GM19035 (cell line): Measurements from ENCODE around the gene ICA1L.
"Not testable (repeated sequence)": the region's sequence is repeated elsewhere in the genome, so short reads cannot be mapped to it uniquely, and the experiment has no call there.

Experiments used
- ATAC-seq: cut with Tn5 transposase; IDR thresholded peaks from one replicate; pipeline ENCODE4 v1.9.1; 2021; ENCODE audit not compliant: unreplicated experiment

Gene ICA1L

DNA sequence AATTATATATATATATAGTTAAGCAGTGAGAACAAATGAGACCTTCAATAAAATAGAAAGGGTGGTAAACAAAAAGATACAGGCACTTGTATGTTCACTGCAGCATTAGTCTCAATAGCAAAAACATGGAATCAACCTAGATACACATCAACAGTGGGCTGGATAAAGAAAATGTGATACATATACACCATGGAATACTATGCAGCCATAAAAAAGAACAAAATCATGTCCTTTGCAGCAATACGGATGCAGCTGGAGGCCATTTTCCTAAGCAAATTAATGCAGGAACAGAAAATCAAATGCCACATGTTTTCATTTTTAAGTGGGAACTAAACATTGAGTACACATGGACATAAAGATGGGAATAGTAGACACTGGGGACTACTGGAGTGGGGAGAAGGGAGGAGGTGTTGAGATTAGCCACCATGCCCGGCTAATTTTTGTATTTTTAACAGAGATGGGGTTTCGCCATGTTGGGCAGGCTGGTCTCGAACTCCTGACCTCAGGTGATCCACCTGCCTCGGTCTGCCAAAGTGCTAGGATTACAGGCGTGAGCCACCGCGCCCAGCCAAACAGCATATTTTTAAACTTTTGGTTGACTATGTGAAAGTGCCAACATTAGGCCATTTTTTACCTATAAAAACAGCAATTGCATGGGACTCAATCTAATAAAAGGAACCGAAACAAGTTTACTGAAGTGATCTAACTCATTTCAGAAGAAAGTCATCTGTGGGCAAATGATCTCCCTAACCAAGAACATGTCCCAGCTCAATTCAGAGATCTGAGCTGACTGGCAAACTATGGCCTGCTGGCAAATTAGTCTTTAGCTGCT, 23.7 kb downstream of the ICA1L start:
- ATAC-seq = peak; percentile 70

DNA sequence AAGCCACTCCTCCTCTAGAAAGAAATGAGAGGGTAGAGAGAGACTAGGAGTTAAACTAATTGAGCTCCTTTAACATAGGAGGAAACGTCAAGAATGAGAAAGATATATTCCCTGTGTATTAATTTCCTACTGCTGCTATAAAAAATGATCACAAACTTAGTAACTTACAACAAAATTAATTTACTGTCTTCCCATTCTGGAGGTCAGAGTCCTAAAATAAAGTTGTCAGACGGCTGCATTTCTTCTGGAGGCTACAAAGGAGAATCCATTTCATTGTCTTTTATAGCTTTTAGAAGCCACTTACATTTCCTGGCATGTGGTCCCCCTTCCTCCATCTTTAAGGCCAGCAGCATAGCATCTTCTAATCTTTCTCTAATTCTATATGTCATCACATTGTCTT, 26.9 kb downstream of the ICA1L start:
- ATAC-seq = no peak

DNA sequence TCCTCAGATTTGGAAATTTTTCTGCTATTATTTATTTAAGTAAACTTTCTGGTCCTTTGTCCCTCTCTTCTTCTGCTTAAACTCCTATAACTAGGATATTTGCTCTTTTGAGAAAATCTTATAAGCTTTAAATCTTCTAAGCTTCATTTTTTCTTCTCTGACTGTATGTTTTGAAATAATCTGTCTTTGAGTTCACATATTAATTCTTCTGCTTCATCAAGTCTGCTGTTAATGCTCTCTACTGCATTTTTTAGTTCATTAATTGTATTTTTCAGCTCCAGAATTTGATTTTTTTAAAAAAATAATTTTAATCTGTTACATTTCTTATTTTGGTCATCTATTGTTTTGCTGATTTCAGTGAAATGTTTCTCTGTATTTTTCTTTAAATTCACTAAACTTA, 28.9 kb downstream of the ICA1L start:
- ATAC-seq = no peak

DNA sequence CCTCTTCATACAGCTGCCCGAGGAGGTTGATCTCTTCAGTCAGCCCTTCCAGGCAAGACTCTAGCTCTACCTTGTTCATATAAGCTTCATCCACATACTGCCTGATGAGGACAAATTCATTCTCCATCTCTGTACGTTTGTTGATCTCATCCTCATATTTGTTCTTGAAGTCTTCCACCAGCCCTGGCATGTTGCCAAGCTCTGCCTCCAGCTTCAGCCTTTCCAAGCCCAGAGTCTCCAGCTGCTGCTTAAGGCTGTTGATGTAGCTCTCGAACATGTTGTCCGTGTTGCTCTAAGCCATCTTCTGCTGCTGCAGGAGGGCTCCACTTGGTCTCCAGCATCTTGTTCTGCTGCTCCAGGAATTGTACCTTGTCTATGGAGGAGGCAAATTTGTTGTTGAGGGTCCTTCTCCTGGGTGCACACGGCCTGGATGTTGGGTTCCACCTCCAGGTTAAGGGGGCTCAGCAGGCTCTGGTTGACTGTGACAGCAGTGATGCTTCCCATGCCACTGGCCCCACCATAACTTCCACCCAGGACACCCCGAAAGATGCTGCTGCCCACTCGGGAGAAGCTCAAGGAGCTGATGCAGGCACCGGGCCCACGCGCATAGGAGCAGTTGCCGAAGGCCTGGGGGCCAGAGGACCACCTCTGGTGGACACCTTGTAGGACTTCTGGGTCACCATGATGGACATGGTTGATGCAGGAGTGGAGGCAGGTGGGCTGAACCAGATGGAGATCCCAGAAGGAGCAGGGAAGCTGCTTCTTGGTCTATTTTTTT, 30.3 kb downstream of the ICA1L start:
- ATAC-seq = no peak

DNA sequence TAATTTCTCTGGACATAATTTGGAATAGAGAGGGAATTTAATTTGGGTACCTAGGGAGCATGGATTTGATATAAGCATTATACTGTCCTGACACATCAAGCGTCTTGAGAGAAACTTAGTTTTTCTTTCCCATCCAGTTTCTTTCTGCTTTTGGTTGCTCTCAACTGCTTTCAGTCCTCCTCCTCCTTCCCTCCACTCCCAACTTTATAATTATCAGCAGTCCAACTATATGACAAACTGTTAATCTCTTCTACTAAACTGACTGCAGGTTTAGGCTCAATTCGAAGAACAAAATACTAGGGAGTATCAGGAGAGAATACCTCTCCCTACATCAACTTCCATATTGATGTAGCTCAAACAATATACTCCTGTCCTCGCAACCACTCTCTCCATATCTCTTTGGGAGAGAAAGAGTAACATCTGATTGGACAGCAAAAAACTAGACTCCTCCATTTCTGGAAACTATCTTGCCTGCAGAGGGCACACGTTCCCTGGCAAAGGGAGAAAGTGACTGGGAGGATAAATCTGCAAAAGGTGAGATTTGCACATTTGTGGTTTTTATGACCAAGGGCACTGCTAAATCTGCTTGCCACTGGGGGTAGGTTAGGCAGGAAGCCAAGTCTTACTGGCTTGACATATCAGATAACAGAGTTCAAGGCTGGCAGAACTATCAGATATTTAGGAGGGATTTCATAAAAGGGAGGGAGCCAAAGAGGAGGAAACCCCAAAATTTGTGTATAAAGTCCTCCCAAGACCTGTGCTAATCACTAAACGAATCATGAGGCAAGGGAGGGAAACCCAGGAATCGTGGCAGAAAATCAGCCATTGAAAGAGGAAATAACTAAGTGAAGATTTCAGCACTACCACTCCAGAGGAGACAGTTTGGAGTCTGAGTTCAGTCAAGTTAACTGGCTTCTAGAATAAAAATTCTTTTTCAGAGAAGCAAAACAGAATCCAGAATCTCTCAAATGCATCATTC, 40.0 kb downstream of the ICA1L start:
- ATAC-seq = no peak

GRCh38 chr2:202824901-202825300, 46.7 kb downstream of the ICA1L start:
- no peak for ATAC-seq

DNA sequence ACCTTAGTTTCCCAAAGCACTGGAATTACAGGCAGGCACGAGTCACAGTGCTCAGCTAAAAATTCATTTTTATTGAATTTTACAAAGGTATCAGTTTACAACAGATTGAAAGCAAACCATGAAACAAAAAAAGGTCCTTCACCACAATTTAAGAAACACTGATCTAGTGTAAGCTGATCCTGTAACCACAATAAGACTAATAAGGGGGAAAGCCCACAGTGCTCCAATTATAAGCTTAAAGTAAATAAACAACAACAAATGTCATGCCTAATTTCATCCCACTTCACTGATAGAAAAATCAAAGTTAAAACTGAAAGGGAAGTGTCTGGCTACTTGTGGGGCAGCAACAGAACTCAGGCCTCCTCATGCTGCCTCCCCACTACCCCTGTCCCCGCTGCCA, 49.2 kb downstream of the ICA1L start:
- ATAC-seq = no peak

DNA sequence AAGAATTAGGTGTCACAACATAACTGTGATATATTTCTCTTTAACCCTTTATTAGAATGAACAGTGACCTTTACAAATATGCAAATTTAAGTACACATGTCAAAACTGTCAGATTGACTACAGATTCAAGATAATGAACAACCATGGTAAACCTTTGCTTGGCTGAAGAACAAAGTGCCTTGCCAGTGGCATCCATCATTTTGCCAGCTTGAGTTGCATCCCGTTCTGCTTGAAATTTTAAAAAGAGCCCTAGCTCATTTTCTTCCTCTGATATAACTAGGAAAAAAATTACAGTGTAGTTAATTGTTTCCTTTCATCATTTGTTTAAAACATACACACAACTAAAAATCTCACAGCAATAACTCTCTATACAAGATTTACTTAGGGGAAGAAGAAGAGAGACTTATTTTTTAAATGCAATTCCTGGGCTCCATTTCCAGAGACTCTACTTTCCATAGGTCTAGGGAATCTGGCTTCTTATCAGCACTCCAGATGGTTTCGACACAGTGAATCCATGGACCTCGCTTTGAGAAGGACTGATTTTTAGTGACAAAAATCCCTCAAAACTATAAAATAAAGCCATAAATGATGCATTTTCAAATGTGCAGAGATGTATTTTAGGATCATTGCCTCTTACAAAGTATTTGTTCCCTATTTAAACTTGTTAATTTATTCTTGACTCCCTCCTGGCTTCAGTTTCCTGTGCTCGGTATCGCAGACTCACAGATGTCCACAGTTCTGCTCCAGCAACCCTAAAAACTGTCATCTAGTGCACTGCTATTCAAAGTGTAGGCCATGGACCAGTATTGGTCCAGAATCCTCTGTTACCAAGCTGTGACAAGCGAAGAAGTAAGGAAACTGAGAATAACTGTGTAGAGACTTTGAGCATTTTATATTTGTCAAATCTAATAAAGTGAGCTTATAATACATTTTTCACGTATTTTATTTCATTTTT, 50.1 kb downstream of the ICA1L start:
- no peak for ATAC-seq

DNA sequence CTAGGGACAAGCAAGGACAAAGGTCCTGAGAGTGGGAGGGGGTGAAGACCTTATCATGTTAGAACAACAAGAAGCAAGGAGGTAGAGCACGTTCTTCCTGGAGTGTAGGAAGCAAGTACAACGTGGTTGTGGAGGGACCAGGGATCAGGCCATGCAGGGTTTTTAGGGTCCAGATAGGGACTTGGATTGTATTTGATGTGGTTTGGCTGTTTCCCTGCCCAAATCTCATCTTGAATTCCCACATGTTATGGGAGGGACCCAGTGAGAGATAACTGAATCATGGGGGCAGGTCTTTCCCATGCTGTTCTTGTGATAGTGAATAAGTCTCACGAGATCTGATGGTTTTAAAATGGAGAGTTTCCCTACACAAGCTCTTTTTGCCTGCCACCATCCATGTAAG, 53.2 kb downstream of the ICA1L start:
- ATAC-seq = no peak

GRCh38 chr2:202817771-202818170, 53.8 kb downstream of the ICA1L start:
- no peak for ATAC-seq

DNA sequence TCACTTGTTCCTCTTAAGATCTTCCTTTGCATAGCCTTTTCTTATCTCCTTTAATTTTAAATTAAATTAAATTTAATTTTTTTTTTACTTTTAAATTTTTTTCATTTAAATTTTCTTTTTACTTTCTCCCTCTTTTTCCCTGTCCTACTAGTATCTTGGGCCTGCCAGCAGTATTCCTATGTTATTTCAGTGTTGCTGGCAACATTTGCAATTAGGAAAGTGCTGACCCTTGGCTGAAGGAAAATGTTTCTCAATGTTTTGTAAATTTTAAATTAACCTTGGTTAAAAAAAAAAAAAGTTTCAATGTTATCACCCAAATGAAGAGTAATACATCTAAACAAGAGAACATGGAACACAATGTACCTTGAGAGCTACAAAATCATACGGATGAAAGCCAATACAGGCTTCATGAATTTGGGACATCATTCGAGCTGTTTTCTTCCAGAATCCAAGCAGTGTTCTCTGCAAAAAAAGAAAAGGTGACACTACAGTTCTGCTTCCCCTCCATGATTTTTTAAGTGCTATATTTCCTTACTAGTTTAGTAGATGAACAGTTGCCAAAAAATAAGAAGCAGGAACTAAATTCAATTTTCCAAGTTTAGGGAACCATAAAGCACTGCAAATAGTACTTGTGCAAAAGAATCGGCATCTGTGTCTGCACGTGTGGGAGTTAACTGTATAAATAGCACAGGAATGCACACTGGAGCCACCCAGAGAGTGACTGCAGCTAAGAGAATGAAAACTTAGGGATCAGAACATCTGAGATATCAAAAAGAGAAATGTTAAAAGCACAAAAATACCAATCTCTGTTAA, 55.8 kb downstream of the ICA1L start:
- ATAC-seq = no peak

DNA sequence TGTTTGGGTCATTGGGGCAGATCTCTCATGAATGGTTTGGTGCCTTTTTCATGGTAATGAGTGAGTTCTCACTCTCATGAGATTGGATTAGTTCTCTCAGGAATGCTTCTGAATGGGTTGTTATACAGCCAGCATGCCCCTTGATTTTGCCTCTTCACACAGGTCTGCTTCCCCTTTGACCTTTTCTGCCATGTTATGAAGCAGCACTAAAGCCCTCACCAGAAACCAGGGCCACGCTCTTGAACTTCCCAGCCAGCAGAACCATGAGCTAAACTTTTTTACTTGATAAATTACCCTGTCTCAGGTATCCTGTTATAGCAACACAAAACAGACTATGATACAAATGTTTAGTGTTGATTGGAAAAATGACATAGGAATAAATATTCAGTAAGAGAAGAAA, 57.3 kb downstream of the ICA1L start:
- no peak for ATAC-seq

- no peak for ATAC-seq
These were observed 58.2 kb downstream of the ICA1L start for GRCh38 chr2:202813387-202813786.

DNA sequence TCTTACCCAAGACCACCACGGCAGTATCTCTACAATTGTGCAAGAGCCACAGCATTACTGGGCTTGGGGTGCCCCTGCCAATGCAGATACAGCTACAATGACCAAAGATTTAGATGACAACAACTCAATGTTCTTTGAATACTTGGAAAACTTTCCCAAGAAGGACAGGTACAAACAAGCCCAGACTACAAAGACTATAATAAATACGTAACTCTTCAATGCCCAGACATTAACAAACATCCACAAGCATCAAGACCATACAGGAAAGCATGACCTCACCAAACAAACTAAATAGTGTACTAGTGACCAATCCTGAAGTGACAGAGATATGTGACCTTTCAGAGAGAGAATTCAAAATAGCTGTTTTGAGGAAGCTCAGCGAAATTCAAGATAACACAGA, 62.8 kb downstream of the ICA1L start:
- ATAC-seq = no peak

DNA sequence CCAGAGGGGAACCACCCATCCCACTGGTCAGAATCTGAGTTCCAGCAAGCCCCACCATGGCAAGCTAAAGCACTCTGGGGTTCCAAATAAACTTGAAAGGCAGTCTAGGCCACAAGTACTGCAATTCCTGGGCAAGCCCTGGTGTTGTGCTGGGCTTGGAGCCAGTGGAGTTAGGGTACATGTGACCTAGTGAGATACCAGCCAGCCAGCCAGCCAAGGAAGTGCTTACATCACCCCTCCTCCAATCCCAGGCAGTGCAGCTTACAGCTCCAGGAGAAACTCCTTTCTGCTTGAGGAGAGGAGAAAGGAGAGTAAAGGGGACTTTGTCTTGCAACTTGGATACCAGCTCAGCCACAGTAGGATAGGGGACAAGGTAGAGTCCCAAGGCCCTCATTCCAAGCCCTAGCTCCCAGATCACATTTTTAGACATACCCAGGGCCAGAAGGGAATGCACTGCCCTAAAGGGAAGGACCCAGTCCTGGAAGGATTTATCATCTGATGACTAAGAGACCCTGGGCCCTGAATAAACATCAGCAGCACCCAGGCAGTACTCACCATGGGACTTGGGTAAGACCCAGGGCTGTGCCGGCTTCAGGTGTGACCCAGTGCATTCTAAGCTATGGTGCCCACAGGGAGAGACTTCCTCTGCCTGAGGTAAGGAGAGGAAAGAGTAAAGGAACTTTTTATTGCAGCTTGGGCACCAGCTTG, 64.0 kb downstream of the ICA1L start:
- not testable (repeated sequence) for ATAC-seq

GRCh38 chr2:202805911-202806310, 65.7 kb downstream of the ICA1L start:
- ATAC-seq = not testable (repeated sequence)

- ATAC-seq = no peak
These were observed 73.6 kb downstream of the ICA1L start for GRCh38 chr2:202797944-202798343.

GRCh38 chr2:202790676-202791075, 80.9 kb downstream of the ICA1L start:
- ATAC-seq = no peak

DNA sequence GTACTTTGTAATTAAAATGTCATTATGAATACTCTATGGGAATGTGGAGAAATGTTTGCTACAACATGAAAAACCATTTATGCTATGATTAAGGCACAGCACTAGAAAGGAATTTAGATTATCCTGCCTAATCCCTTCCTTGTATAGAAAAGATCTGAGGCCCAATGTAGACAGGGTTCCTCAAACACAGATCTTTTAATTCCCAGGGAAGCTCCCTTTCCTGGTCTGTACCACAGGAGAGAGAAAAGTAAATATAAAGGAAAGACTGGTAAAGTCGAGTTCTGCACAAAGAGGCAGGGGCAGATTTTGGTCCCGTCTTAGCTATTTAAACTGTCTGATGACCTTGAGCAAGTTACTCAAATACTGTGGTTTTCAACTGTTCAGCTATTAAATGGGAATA, 84.7 kb downstream of the ICA1L start:
- ATAC-seq = no peak
